Activated T-cell treated with anti-CD3 and anti-CD28 coated beads, Interleukin-2, amount 50 U/mL, for 48 hours (primary cell): ENCODE data around the gene UBE2M.

Experiments
- DNase-seq, 2 experiments: peaks; one replicate each; pipeline ENCODE4 v3.0.0-alpha.2; 2020

Gene UBE2M

DNA sequence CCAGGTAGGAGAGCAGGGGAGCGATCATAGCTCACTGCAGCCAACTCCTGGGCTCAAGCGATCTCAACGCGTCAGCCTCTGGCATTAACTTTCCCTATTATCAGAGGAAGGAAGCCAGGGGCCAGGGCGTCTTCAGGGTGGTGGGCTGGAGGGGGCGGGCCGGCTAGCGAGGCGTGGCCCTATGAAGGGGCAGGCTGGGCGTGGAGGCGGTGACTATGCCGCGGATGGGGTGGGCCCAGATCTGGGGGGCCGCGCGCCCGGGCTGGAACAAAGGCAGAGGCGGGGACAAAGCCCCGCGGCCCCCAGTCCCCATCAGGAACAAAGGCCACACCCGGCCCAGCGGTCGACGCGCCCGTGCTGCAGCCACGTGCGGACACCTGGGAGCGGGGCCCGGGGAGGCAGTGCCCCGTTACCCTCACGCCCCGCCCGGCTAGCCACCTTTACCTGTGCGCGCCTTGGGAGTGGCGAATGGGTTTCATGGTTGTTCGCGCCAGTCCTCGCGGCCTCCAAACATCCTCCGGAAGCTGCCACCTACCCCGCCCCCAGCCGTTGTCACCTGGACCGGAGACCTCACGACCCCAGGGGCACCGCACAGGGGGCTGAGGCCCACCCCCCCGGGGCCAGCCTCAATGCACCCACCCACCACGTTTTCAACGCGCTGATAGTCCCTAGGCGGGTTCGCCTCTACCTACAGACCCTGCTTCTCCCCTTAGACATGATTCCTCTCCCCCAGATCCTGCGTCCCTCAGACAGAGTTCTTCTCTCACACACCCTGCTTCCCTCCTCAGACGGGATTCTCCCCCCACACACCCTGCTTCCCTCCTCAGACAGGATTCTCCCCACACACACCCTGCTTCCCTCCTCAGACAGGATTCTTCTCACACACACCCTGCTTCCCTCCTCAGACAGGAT lies 19.9 kb downstream of the UBE2M start:
- peak; percentile 56 to 65 for DNase-seq

DNA sequence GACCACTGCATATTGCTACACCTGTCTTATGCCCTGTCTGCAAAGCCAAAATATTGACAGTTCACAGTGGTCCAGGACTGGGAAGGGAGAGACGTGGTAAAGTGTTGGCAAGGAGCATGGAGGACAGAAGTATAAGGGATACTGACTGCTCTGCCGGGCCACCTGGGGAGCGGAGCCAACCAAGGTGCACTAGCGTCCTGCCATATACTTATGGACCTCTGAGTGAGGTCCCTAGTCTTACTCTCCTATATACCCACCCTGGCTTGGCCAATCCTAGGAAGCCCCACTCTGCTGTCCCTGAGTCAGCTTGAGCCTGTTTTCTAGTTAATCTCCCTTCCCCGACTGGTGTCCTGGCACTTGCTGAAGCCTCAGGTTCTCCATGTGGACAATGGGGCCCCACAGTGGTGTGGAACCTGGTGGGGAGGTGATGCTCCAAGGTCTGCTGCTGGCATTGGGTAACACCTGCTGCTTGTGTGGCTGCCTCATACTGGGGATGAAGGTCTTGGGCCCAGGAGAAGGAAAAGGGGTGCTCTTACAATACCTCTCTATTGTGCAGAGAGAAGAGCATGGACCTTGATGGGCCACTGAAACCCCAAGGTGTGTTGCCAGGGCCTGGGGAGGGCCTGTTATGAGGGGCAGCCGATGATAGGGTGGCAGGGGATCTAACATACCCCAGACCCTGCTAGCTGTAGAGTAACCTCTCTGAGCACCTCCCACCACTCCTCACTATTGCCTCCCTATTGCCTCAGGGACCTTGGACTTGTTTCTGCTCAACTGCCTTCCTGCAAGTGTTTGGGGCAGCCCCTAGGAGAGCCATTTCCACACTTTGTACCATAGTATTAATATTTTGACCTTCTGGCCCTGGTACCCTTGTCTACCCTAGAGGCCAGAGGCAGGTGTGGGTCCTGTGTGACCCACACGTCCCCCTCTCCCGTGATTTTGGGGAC lies 21.3 kb downstream of the UBE2M start:
- no peak for DNase-seq

DNA sequence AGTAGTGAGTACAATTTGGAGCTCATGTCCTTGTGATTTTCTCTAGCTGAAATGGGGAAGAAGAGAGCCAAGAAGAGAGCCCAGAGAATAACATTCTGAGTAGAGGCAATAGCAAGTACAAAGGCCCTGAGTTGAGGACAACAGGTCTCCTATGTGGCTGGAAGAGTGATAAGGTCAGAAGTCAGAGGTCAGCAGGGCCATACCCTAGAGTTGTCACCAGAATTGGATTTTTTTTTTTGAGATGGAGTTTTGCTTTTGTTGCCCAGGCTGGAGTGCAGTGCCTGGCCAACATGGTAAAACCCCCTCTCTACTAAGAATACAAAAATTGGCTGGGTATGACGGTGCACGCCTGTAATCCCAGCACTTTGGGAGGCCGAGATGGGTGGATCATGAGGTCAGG lies 22.6 kb downstream of the UBE2M start:
- DNase-seq = no peak

DNA sequence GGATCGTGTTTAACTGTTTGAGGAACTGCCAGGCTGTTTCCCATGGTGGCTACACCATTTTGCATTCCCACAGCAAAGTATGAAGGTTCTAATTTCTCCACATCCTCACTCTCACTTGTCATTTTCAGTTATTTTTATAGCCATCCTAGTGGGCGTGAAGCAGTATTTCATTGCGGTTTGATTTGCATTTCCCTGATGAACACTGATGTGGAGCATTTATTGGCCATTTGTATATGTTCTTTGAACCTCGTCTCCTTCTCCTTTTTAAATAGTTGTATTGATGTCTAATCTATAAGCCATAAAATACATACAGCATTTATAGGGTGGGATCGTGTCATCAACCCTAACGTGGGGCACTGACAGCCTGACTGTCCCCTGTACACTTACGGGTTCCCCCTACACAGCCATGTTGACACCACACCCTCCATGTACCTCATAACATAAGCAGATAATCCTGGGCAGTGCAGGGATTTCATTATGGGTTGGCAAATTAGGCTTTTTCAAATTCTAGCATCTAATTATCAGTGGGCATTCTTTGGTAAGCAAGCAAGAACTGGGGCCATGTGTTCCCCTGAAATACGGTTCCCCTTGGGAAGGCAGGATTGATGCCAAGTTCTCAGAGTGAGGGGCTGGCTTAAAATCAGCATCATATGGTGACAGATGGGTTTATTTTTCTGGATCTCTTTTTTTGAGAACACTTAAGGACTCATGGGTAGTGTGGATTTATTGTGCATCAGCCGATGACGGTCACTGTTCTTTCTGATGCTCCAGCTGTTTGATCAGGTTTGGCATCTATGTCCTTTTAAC lies 27.2 kb downstream of the UBE2M start:
- DNase-seq = no peak

DNA sequence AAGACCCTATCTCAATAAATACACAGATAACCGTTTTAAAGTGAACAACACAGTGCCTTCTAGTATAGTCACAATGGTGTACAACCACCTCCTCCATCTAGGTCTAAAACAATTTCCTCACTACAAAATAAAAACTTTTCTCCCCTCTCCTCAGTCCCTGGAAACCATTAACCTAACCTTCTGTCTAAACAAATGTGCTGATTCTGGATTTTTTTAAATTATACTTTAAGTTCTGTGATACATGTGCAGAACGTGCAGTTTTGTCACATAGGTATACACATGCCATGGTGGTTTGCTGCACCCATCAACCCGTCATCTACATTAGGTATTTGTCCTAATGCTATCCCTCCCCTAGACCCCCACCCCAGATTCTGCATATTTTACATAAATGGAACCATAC lies 29.0 kb downstream of the UBE2M start:
- DNase-seq = no peak

DNA sequence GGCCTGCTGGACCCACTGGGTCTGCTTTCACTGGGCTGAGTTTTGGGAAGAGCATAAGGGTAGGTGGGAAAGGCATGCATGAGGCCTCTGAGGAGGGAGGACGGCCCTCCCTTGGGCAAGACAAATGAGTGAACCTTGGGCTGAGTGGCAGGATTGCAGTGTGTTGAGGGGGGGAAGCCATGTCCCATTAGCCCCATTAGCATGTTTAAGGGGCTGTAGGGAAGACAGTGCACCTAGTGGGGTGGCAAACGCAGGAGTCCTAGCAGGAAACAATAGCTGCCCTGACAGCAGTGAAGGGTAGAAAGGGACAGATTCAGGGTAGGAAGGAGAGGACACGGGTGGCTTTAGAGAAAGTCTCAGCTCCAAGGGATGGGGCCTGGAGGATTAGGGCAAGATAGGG lies 35.7 kb downstream of the UBE2M start:
- DNase-seq = no peak

DNA sequence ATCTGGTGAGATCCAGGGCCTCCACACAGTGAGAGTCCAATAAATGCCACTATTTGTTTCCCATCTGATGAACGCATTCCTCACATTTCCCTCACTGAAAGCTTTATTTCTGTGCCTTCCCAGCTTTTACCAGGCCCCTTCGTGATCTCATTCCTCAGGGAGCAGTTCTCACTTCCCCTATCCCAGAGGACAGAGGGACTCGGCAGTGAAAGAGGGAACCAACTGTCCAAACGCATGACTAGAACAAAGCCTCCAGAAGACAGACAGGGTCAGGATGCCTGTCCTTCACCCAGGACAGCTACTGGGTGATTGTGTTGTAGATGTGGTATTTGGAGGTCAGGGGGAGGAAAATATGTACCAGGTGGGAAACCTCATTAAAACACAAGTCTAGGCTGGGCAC lies 36.8 kb downstream of the UBE2M start:
- DNase-seq = no peak

DNA sequence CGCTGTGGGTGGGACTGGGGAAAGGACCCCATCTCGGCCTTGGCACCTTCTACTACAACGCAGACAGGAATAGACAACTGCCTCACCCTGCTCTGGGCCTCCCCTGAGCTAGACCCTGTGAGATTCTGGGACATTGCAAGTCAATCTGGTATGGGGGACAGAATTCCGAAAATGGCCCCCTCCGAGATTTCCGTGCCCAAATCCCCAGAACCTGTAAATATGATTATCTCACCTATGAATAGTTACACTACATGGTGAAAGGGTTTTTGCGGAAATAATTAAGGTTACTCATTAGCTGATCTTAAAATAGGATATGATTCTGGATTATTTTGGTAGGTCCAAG lies 38.2 kb downstream of the UBE2M start:
- DNase-seq = no peak

DNA sequence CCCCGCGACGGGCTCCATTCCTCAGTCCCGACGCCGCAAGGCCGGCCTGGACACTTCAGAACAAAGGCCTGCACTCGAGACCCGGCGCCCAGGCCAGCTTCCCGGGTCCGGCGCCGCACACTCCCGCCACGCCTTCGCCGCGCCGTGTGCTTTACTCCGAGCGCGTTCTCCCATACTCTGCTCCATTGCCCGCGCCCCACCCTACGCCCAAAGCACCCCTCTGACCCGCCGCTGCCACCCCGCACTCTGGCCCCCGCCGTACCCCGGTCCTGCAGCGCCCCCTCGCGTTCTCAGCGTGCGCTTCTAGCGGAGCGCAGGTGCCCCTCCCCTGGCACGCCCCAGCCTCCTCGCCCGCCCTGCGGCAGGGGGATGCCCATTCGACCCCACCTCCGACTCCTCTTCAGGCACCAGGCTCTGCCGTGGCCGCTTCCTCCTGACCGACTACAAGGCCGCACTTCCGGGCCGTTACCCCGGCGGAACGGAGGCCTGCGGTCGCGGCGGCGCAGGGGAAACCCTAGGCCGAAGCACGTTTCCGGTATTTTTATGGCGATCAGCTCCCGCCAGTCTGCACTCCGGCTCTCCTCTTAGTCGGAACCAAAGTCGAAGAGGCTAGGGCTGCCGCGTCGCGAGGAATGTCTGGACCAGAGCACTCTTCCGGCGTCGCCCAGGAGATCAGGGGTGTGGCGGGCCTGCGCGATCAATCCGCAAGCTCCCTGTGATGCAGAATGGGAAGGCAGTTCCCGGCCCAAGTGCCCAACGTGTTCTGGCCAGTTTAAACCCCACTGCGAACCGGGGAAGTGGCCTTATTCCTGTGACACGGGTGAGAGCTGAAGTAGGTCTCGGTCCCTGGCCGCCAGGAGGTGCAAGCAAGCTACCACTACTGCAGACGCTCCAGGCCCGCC lies 38.8 kb downstream of the UBE2M start, which contains the start of gene ZBTB45:
Gene ZBTB45, minus strand, starts transcription at position 456 of the 902 bp plus-strand sequence. CDS start 2,137 bp downstream, outside the sequence.
- peak; percentile 94 to 95 for DNase-seq

DNA sequence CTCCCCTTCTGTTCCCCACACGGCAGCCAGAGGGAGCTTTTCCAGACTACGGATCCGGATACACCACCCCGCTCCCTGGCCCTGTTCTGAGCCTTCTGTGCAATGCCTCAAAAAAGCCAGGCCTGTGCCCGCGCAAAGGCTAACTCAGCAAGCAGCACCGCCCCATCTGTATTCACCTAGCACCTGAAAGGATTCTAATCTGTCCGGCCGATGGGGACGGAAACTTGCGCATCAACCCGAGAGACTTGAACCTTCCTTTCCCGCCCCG lies 39.4 kb downstream of the UBE2M start:
- DNase-seq = peak; percentile 71 to 73

DNA sequence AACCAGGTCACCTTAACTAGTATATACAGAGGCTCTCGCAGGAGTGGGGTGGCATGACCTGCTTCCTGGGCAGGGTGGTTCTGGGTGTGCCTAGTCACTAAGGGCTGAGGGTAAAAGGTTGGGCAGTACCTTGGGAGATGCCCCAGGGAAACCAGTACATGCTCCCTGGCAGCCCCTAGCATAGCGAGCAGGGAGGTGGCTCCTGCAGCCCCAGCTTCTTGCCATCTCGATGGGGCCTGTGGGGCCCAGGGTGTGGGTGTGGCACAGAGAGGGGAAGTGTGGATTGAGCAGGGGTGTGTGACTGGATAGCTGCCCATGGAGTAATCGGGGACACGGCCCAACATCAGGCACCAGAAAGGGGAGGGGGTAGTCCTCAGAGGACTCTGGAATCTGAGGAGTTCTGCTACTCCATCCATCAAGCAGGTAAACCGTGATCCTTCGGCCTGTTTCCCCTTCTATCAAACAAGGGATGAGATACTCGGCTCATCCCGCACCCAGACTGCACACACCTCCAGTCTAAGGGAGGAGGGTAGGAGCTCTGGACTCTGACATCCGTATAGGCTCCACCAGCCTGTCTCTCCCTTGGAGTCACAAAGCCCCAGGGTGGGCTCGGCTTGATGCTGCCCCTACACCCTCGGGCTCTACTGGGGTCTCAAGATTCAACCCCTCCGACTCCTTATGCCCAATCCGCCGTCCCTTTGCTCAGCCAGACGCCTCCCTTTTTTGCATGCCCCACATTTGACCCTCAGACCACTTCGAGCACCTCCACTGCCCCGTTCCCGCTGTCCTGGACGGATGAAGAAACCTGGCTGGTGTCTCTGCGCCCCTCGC lies 39.9 kb downstream of the UBE2M start:
- DNase-seq = peak in 1 of 2 experiments; percentile 46

DNA sequence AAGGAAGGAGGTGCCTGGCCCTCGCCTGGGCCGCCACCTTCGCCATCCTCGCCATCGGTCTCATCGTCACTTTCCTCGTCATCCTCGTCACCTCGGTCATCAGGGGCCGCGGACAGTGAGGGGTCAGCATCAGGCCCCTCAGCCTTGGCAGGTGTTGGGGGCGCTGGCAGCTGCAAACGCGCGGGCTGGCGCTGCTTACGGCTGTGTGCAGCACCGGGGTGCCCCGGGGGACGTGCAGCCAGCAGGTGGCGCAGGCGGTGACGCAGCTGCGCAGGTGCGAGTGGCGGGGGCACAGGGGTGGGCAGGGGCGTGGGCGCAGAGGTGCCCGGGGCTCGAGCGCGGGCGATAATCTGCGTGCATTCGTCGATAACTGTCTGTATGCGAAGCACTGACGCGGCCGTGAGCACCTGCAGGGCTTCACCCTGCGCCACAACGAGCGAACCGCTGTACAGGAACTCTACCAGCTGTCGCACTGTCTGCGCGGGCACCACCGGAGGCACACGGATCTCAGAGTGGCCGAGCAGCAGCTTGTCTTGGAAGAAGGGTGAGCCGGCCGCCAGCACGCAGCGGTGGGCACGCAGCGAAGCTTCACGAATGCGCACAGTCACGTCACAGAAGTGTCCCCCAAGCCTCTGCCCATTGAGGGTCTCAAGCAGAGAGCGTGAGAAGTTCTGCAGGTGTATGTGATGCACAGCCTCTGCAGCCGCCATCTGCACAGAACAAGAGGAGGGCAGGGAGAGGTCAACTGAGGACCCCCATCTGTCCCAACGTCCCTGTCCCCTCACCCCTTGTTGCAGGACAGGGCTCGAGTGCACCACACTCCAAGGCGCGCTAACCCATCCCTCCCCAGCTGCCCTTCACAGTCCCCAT lies 41.2 kb downstream of the UBE2M start:
- peak in 1 of 2 experiments; percentile 32 for DNase-seq

DNA sequence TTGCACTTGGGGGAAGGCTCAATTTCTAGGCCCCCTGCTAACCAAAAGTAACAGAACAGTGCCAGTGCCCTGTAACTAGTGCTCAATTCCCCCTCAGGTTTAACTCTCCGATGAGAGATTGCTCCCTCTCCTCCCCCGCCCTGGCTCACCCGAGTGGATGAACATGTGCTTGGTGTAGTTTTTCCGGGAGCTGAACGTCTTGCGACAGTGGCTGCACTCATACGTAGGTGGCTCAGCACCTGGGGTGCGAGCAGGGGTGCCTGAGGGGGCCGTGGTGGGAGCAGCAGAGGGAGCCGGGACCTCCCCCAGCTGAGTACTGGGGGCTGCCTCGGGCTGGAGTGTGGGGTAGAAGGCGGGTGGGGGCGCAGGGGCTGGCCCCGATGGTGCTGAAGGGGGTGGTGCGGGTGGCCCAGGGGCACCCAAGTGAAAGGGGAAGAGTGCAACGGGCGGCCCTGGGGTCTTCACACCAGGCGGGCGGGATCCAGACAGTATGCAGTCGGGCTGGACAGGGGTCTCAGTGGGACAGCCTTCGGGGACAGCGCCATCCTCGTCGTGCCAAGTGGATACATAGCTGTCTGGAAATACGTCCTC lies 42.1 kb downstream of the UBE2M start:
- no peak for DNase-seq

DNA sequence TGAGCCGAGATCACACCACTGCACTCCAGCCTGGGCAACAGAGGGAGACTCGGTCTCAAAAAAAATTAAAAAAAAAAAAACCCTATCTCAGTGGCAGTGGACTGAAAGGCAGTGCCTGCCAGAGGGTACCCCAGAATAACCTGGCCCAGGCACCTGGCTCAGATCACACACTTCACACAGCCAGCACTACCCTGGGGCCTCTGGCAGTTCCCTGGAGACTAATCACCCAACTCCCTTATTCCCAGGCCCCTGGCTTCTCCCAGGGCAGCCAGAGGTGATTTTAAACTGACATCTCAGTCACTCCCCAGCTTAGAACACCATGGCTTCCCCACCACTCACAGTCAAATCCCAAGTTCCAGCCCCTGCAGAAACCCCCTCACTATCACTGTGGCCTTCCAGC lies 43.2 kb downstream of the UBE2M start:
- no peak for DNase-seq

DNA sequence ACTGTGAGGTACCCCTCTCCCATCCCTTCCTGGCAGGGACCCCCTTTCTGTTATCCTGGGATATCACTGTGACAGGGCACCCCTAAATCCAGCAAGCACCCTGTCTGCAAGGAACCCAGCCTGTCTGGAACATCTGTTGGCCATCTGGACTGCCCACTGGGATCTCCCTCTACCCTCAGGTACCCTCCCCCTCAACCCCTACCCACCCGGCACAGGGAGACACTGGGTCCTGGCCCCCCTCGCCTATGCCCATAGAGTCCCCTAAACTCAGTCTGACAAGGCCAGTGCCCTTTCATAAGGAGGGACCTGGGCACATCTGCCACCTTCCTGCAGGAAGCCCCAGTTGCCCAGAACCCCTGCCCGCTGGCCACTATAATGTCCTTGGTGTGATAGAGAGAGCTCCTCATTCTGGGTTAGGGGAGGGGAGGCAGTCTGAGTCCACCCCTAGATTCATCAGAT lies 43.8 kb downstream of the UBE2M start:
- DNase-seq = no peak

DNA sequence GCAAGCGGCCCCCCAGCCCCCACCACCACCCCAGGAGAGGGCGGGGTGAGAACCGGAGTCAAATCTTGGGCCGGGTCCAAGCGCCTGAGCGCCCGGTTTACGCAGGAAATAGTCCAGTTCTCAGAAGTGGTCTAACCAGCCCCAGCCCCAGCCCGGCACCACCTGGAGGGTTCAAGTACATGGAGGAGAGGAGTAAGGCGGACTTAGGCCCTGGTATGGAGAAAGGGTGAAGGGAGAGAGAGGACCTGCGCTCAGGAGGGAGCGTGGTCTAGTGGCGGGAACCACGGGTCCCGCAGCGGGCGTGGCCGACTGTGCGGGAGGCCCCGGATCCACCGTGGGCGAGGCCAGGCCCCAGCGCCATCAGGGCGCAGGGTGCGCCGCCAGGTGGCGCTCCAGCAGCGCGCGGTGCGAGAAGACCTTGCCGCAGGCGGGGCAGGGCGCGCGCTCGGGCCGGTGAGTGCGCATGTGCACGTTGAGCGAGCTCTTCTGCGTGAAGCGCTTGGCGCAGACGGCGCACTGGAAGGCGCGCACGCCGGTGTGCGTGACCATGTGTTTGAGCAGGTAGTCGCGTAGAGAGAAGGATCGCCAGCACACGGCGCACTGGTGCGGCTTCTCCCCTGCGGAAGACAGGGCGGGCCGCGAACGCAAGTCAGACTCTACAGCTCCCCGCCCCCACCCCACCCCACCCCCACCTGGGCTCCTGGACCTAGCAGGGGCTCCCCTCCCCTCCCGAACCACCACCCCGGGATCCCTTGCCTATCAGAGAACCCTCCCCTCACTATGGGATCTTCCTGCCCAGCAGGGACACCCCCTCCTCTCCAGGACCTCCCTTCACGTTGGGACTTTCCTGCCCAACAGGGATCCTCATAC lies 44.5 kb downstream of the UBE2M start:
- DNase-seq = peak; percentile 98

DNA sequence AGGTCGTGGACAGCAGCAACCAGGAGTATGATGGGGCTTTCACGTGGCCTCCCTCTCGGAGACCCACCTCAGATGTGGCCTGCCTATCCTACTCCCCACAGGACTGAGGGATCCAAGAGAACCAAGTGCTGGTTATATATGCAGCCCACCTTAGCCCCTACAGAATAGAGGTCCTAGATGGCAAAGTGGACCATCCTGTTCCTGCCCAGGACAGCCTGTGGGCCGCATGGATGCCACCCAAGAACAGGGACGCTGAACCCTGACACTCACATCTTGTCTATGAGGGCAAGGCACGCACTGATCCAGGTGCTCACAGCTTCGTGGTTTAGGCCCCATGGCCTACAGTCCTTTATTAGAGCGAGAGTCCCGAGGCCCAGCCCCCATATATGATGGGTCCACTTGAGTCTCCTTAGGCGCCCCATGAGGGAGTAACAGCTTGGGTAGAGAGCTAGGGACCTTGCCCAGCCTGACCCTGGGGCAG lies 45.2 kb downstream of the UBE2M start:
- no peak for DNase-seq
